GM12878 (cell line): ENCODE data around the gene XKR3. TPM values are rescaled to one million over a fixed set of nuclear protein-coding genes. Genes with fewer than 3 reads are reported as not detected.
"Not testable (repeated sequence)": the region's sequence is repeated elsewhere in the genome, so short reads cannot be mapped to it uniquely, and the experiment has no call there.

Experiments used
- ATAC-seq: fragments of 200-7000 bp; cut with Tn5 transposase; 3 replicates; pipeline ENCODE4 v1.9.1; 2020; ENCODE audit warnings: mild to moderate bottlenecking, moderate library complexity
- BruUV-seq: library from RNA; stranded (reverse); fragments of 400-500 nt; replicated peaks from 2 replicates; lab custom pipeline; 2021; lab: Mats Ljungman, UMichigan
- CTCF ChIA-PET: fragments of 300-600 bp; sonication (Branson Sonifier 250); formaldehyde crosslinking; extraction: SDS; loops from one replicate; lab custom pipeline; 2021; ENCODE audit warnings: inconsistent platforms; lab: Yijun Ruan, JAX
- POLR2A ChIA-PET: fragments of 350-600 bp; formaldehyde crosslinking; extraction: SDS; loops from one replicate; lab custom pipeline; 2021; ENCODE audit warnings: inconsistent platforms; lab: Charles Lee
- RAD21 ChIA-PET: fragments of 300-600 bp; sonication (Branson Sonifier 250); formaldehyde crosslinking; loops from one replicate; lab custom pipeline; 2023; ENCODE audit warnings: antibody characterized with exemption; ENCODE audit not compliant: unreplicated experiment; lab: Charles Lee
- SMC1A ChIA-PET: fragments of 300-600 bp; sonication (Branson Sonifier 250); formaldehyde crosslinking; loops from one replicate; lab custom pipeline; 2023; ENCODE audit not compliant: unreplicated experiment, uncharacterized antibody; lab: Charles Lee
- DNase-seq: peaks from one replicate; pipeline ENCODE4 v3.0.0-alpha.2; 2011; ENCODE audit warnings: low read depth, low spot score
- FAIRE-seq: peaks from 3 replicates; lab custom pipeline; 2011; peaks lifted over from hg19 to GRCh38; lab: Jason Lieb, UNC
- H2AFZ ChIP-seq: 2 replicates; pipeline ENCODE4 v1.6.0; 2011; ENCODE audit warnings: low read depth, low read length, control low read depth; ENCODE audit not compliant: control insufficient read depth
- H3K27ac ChIP-seq: 2 replicates; pipeline ENCODE4 v1.5.1; 2011; ENCODE audit warnings: control low read depth; ENCODE audit not compliant: control insufficient read depth, insufficient read depth
- H3K27me3 ChIP-seq, 2 experiments: replicated peaks in 1 of 2; 2 replicates each; pipeline versions ENCODE4 v1.6.0 to v1.6.1; 2011; ENCODE audit warnings: low read length in 1 of 2; ENCODE audit not compliant: control insufficient read depth in 2 of 2, insufficient read depth in 2 of 2
- H3K36me3 ChIP-seq, 2 experiments: 2 replicates each; pipeline ENCODE4 v1.5.1; 2011; ENCODE audit warnings: low read length in 1 of 2; ENCODE audit not compliant: control insufficient read depth in 2 of 2, insufficient read depth in 2 of 2
- H3K4me1 ChIP-seq: 2 replicates; pipeline ENCODE4 v1.6.1; 2011; ENCODE audit warnings: mild to moderate bottlenecking, low read length, moderate library complexity, mixed read lengths; ENCODE audit not compliant: control insufficient read depth, insufficient read depth
- H3K4me2 ChIP-seq: 2 replicates; pipeline ENCODE4 v1.6.0; 2011; ENCODE audit warnings: control low read depth; ENCODE audit not compliant: control insufficient read depth, insufficient read depth
- H3K4me3 ChIP-seq: fragments of 200-600 bp; sonication (generic); 2 replicates; pipeline ENCODE4 v1.5.1; 2016
- H3K79me2 ChIP-seq: 2 replicates; pipeline ENCODE4 v1.6.0; 2011; ENCODE audit warnings: low read length; ENCODE audit not compliant: control insufficient read depth, insufficient read depth
- H3K9ac ChIP-seq: 2 replicates; pipeline ENCODE4 v1.8.0; 2011; ENCODE audit warnings: low read length, control low read depth, mixed read lengths; ENCODE audit not compliant: control insufficient read depth, insufficient read depth
- H3K9me3 ChIP-seq: replicated peaks from 3 replicates; pipeline ENCODE4 v1.5.1; 2011; ENCODE audit warnings: mild to moderate bottlenecking, low read length; ENCODE audit not compliant: control insufficient read depth, insufficient read depth
- H4K20me1 ChIP-seq: 2 replicates; pipeline ENCODE4 v1.6.0; 2011; ENCODE audit not compliant: control insufficient read depth, insufficient read depth
- WGBS: methylation state at CpG from one replicate; pipeline ENCODE4 v1.1.6; 2016; ENCODE audit warnings: low lambda C conversion rate; ENCODE audit not compliant: insufficient replicate concordance, insufficient coverage; ENCODE audit errors: missing lambda C conversion rate; 5-methylcytosine and 5-hydroxymethylcytosine counted together
- in situ Hi-C: fragments of 300-500 bp; cut with MboI; formaldehyde crosslinking; loops from 9 replicates; pipeline ENCODE4 v1.14.3; 2018; ENCODE audit warnings: mixed read lengths
- intact Hi-C: fragments of 100-400 bp; cut with micrococcal nuclease; formaldehyde crosslinking; loops from one replicate; pipeline ENCODE4 v1.14.2; 2022; ENCODE audit not compliant: unreplicated experiment
- polyA plus RNA-seq, 11 experiments: library from polyadenylated mRNA; depleted of rRNA in 4 of 11; unstranded in 6 of 11; stranded (reverse) in 5 of 11; fragments of >200 nt; fragmentation: Nextera tagmentation in 4 of 11; fragmentation: Illumina TruSeq in 1 of 11; extraction: Ambion mirVana in 4 of 11; extraction: Trizol in 1 of 11; gene quantifications; 1 replicate in 1 of 11; 2 replicates in 10 of 11; pipeline versions ENCODE4 v1.2.1 to v1.2.3, GENCODE V29; 2011 to 2016; ENCODE audit warnings: inconsistent platforms in 2 of 11, missing spikeins in 2 of 11, low read depth in 1 of 11
- small RNA-seq: library from RNA; depleted of rRNA; stranded (forward); fragments of <200 nt; gene quantifications from one replicate; pipeline ENCODE3, GENCODE V24; 2014
- total RNA-seq, 4 experiments: library from RNA; depleted of rRNA in 3 of 4; stranded (reverse); fragments of >200 nt in 3 of 4; fragmentation: Illumina TruSeq in 1 of 4; extraction: Trizol in 1 of 4; gene quantifications; 2 replicates each; pipeline versions ENCODE4 v1.2.1 to v1.2.3, GENCODE V29; 2013 to 2021

XKR3 gene
- total and polyA plus RNA-seq, 10 of the 15 experiments (the other 5 are each of a cell fraction or from before 2014, with no cell fraction given): 0.09 to 0.14 TPM; not detected in 8

DNA sequence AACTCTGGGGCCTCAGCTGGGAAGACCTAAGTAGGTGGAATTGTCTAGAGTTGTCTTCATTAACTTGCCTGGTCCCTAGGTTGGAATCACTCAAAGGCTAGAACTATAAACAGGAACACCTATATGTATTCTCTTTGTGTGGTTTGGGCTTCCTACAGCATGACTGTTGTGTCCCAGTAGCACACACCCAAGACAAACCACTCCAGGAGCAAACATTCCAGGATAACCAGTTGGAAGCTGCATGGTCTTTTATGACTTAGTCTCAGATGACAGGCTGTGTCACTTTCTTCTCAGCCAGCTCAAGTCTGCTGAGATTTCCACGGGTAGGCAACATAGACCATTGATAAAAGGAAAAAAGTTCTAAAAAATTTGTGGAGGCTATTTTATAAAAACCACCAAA is 90.9 kb downstream of the XKR3 start:
- CTCF ChIA-PET, H3K27me3 ChIP-seq, H4K20me1 ChIP-seq, H2AFZ ChIP-seq, DNase-seq, SMC1A ChIA-PET, intact Hi-C loops, H3K36me3 ChIP-seq, FAIRE-seq, H3K79me2 ChIP-seq, RAD21 ChIA-PET, H3K4me3 ChIP-seq, H3K27ac ChIP-seq, in situ Hi-C loops, ATAC-seq, H3K4me1 ChIP-seq, POLR2A ChIA-PET, BruUV-seq, H3K9me3 ChIP-seq, H3K9ac ChIP-seq, H3K4me2 ChIP-seq: not testable (repeated sequence)
- 0% methylated on average over 1 of the region's 1 CpG for WGBS

Small RNA genes lying within 50 kb of the gene (small RNA-seq; reads per million reads assigned to genes)
- gene GPM6BP3: not detected

Other genes starting within 250 kb of the XKR3 start
- not detected in 2 replicates for gene CCT8L2, start 232.6 kb downstream of the XKR3 start, total RNA-seq (2014; rRNA removed)
- gene CCT8L2, start 232.6 kb downstream of the XKR3 start, total RNA-seq (2014; rRNA removed; fragmentation: Illumina TruSeq; extraction: Trizol): not detected in 2 replicates
- gene CCT8L2, start 232.6 kb downstream of the XKR3 start, total RNA-seq (2021): not detected in 2 replicates
- gene CCT8L2, start 232.6 kb downstream of the XKR3 start, polyA plus RNA-seq (2011; rRNA removed): not detected in 2 replicates
- gene CCT8L2, start 232.6 kb downstream of the XKR3 start, polyA plus RNA-seq (2014; fragmentation: Illumina TruSeq; extraction: Trizol): not detected in 2 replicates
- not detected for gene CCT8L2, start 232.6 kb downstream of the XKR3 start, polyA plus RNA-seq (2014; fragmentation: Nextera tagmentation; extraction: Ambion mirVana)
- gene CCT8L2, start 232.6 kb downstream of the XKR3 start, polyA plus RNA-seq (2014; rRNA removed): not detected in 2 replicates
- gene CCT8L2, start 232.6 kb downstream of the XKR3 start, polyA plus RNA-seq (2016; fragmentation: Nextera tagmentation; extraction: Ambion mirVana): not detected
- gene GAB4, start 182.8 kb upstream of the XKR3 start, total RNA-seq (2014; rRNA removed): not detected in 2 replicates
- not detected in 2 replicates for gene GAB4, start 182.8 kb upstream of the XKR3 start, total RNA-seq (2014; rRNA removed; fragmentation: Illumina TruSeq; extraction: Trizol)
- gene GAB4, start 182.8 kb upstream of the XKR3 start, total RNA-seq (2021): not detected in 2 replicates
- not detected in 2 replicates for gene GAB4, start 182.8 kb upstream of the XKR3 start, polyA plus RNA-seq (2011; rRNA removed)
- gene GAB4, start 182.8 kb upstream of the XKR3 start, polyA plus RNA-seq (2014; fragmentation: Illumina TruSeq; extraction: Trizol): not detected in 2 replicates
- not detected for gene GAB4, start 182.8 kb upstream of the XKR3 start, polyA plus RNA-seq (2014; fragmentation: Nextera tagmentation; extraction: Ambion mirVana)
- not detected in 2 replicates for gene GAB4, start 182.8 kb upstream of the XKR3 start, polyA plus RNA-seq (2014; rRNA removed)
- not detected for gene GAB4, start 182.8 kb upstream of the XKR3 start, polyA plus RNA-seq (2016; fragmentation: Nextera tagmentation; extraction: Ambion mirVana)